Cardiac fibroblast (primary cell): ENCODE results near the gene ZHX3.

Source experiments
- DNase-seq, 2 donors: peaks; one replicate each; pipeline versions ENCODE4 v3.0.0 to v3.0.0-alpha.2; 2010; ENCODE audit warnings: low read depth in 2 of 2
- H3K4me3 ChIP-seq, 2 donors: replicated peaks in 1 of 2; 1 replicate in 1 of 2; 2 replicates in 1 of 2; pipeline ENCODE4 v1.5.1; 2011; ENCODE audit warnings: low read depth in 2 of 2, low read length in 2 of 2, mild to moderate bottlenecking in 2 of 2, moderate library complexity in 1 of 2
- CTCF ChIP-seq: IDR thresholded peaks from one replicate; pipeline ENCODE4 v1.5.1; 2011; ENCODE audit warnings: low read depth, mild to moderate bottlenecking, low read length, inconsistent platforms

The ZHX3 gene

DNA sequence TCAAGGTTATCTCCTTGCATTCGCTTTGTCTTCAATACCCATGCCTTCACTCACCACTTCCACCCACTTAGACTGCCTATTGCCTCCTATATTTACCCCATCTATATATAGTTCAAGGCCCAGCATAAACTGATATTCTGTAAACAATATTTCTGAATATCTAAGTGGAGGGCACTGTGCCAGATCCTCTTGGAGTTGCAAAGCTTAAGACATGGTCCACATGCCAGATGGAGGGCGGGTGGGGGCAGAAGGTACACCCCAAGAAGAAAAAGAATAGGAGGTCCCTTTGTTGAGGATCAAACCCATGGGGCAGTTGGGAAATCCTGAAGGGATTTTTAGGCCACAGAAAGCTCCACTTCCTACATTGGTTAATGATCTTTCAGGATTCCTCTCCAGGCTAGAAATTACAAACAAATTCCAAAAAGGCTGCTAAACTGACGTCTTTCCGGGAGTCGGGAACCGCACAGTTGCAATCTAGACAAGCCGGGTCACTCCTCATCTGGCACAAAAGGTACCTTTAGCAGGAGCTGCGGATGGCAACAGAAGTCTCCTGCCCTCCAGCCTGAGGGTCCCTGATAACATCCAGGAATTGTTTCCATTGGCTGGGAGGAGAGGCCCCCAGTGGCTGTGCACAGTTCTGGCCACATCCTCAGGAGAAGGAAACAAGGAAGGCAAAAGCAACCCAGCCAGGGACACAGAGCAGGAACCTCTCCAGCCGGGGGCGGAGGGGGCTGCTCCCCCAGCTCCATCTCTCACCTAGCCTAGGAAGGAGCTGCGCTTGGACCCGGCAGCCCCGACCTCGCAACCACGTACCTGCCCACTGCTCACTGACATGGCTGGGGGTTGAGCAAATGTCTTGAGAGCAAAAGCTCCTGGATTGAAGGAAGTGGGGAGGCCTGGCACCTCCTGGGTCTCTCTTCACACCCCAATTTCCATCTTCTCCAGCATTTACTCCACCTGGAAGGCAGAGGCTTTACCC, 17.2 kb upstream of the ZHX3 start:
- no peak for TF ChIP-seq CTCF
- H3K4me3 ChIP-seq = no peak overlapping the region
- DNase-seq = no peak

DNA sequence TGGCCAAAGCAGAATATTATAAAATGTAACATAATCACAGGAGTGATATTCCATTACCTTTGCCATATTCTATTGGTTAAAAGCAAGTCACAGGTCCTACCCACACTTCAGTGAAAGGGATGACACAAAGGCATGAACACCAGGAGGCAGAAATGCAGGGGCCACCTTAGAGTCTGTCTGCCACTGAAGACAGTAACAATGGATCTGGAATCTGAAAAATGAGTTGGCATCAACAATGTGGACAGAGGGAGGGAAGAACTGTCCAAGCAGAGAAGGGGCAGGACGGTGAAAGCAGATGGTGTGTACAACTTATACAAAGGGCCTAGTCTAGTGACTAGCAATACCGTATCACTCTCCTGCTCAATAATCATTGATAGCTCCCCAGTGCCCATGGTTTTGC, 16.5 kb upstream of the ZHX3 start:
- DNase-seq = no peak
- H3K4me3 ChIP-seq = no peak overlapping the region
- no peak for TF ChIP-seq CTCF

DNA sequence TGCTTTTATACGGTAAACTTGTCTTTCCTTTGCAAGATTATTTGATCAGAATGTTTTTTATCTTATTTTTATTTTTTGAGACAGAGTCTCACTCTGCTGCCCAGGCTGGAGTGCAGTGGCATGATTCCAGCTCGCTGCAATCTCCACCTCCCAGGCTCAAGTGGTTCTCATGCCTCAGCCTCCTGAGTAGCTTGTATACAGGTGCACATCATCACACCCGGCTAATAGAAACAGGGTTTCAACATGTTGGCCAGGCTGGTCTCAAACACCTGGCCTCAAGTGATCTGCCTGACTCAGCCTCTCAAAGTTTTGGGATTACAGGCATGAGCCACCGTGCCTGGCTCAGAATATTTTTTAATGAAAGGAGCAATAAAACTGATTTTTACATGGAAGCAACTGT, 14.2 kb upstream of the ZHX3 start:
- no peak overlapping the region for H3K4me3 ChIP-seq
- no peak for DNase-seq
- TF ChIP-seq CTCF = no peak

GRCh38 chr20:41330941-41331340, 13.4 kb upstream of the ZHX3 start:
- H3K4me3 ChIP-seq = no peak overlapping the region
- TF ChIP-seq CTCF = no peak
- no peak for DNase-seq

GRCh38 chr20:41330343-41330720, 12.8 kb upstream of the ZHX3 start:
- no peak overlapping the region for H3K4me3 ChIP-seq
- TF ChIP-seq CTCF = no peak
- DNase-seq = peak in 1 of 2 donors; percentile 64

DNA sequence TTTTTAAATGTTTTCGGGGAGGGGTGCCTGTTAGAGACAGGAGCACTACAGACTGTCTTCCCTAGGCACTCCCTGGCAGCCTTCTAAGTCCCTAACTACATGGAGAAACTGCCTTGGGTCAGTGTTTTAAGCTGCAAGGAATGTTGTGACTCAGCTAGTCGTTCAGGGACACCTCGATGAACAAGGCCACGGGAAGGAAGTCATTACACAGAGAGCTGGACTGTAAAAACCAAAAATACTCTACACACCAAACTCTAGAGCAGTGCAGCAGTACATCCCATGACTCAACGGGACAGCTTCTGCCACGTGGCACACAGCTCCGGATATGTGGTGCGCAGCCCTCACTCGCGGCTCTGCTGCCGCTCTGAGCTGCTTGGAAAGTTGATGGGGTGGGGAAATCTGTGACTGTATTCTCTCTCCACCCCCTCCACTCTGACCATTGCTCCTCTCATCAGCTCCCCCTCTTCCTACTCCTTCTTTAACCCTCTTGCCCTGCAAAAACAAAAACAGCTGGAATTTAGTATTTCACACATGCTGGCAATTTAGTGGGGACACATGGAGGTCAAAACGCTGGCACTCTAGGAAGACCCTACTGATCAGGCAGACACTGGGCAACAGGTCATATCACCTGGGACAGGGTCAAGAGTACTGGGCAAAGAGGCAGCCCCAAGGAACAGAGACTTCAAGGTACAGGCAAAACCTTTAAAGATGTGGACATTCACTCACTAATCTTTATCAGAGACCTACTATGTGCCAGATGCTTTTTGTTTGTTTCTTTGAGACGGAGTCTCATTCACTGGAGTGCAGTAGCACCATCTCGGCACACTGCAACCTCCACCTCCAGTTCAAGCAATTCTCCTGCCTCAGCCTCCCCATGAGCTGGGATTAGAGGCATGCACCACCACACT, 12.2 kb upstream of the ZHX3 start:
- DNase-seq = peak; percentile 93 to 99
- H3K4me3 ChIP-seq = no peak overlapping the region
- TF ChIP-seq CTCF = no peak
